ENCODE data around the gene NAPG. TPM values are rescaled to one million over a fixed set of nuclear protein-coding genes. Genes with fewer than 3 reads are reported as not detected.

The NAPG gene
- 10.6 to 13.5 TPM (median 12.4 TPM) in 5 replicates for total RNA-seq (2022; extraction: Qiagen RNA extraction)

DNA sequence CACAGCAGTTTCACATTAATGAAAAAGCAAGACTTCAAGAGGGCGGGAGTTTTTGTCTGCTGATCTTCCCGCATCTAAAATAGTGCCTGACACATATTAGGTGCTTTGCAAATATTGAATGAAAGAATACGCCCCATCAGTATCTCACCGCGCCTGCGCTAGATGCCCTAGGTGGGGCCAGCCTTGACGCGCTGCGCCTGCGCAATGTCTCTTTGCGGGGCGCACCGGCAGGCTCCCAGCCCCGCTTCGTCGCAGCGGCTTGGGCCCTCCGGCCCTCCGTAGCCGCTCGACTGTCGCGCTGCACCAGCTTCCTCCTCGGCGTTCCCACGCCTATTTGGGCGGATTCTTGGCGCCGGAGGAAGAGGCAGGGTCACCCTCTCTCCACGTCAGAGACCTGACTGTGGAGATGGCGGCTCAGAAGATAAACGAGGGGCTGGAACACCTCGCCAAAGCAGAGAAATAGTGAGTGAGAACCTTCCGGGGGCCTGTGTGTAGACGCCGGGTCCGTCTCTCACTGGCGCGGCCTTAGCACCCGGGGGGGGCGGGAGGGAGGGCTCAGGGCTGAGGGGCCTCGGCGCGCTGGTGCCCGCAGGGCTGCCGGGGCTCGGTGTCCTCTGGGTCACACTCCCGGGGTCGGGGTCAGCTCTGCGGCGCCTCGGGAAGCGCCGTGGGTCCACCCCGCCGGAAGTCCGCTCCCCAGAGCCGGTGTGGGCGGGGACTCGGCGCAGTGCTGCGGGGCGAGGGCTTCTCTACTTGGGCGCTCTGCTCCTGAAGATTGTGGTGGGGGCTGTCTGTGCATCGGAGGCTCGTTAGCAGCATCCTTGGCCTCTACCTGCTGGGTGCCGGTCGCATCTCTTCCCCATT lies at the start of gene NAPG:
TSS of gene NAPG (plus strand) at position 331 of the 864 bp plus-strand sequence. CDS start at position 407, 76 bp downstream.

Other genes starting within 250 kb of the NAPG start
- 0.07 to 0.11 TPM (median 0.07 TPM) in 3 of 5 replicates, not detected in the others for gene APCDD1, start 71.4 kb upstream of the NAPG start, total RNA-seq (2022; extraction: Qiagen RNA extraction)

Measured in A549 treated with dexamethasone at 1 μM for 4 hours (cell line).